ENCODE measurements around the gene CC2D2A. TPM values are rescaled to one million over a fixed set of nuclear protein-coding genes. Genes with fewer than 3 reads are reported as not detected.

The CC2D2A gene
- total RNA-seq, 1 donor from 2014 or later, result 22.3 TPM

- DNase-seq (ENCODE audit: low read depth), result no peak
These were observed 178.9 kb downstream of the CC2D2A start for GRCh38 chr4:15648600-15648999.

DNA sequence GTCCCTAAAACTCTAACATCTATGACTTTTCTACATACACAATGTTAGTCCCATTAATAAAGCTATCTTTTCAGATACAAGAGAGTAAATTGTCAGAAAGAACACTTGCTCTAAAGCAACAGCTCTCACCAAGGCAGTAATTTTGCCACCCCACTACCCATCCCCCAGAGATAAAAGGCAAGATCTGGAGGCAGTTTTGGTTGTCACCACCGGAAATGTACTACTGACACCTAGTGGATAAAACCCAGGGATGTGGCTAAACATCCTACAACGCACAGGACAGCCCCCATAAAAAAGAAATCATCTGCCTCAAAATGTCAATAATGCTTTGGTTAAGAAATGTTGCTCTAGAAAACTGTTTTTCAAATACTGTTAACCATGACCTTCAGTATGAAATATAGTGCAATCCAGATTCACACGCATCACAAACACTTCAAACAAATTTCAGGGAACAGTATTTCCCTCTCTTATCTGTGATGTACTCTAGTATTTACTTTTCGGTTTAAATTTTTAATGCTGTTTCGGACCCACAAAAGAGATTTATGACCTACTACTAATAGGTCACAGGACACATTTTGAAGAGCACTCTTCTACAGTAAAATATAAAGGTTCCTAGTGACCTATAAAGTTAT, 180.3 kb downstream of the CC2D2A start:
- peak; percentile 64 for DNase-seq (ENCODE audit: low read depth)

Other genes starting within 250 kb of the CC2D2A start
- gene C1QTNF7, start 41.8 kb upstream of the CC2D2A start, total RNA-seq, result not detected in 2 replicates
- gene FBXL5, start 185.5 kb downstream of the CC2D2A start, total RNA-seq, result 105 and 132 TPM in 2 replicates
- gene FAM200B, start 211.9 kb downstream of the CC2D2A start, total RNA-seq, result 20.6 and 22.6 TPM in 2 replicates
- gene BST1, start 233.2 kb downstream of the CC2D2A start, total RNA-seq, result 0.70 and 8.7 TPM in 2 replicates